ENCODE data around the gene S100A1. TPM values are rescaled to one million over a fixed set of nuclear protein-coding genes. Genes with fewer than 3 reads are reported as not detected.
A peak's percentile ranks its signal among the peaks of the same experiment; 100 is the strongest.
"Not testable (repeated sequence)": the region's sequence is repeated elsewhere in the genome, so short reads cannot be mapped to it uniquely, and the experiment has no call there.

The S100A1 gene
- total RNA-seq, 1 donor from 2014 or later: not detected

DNA sequence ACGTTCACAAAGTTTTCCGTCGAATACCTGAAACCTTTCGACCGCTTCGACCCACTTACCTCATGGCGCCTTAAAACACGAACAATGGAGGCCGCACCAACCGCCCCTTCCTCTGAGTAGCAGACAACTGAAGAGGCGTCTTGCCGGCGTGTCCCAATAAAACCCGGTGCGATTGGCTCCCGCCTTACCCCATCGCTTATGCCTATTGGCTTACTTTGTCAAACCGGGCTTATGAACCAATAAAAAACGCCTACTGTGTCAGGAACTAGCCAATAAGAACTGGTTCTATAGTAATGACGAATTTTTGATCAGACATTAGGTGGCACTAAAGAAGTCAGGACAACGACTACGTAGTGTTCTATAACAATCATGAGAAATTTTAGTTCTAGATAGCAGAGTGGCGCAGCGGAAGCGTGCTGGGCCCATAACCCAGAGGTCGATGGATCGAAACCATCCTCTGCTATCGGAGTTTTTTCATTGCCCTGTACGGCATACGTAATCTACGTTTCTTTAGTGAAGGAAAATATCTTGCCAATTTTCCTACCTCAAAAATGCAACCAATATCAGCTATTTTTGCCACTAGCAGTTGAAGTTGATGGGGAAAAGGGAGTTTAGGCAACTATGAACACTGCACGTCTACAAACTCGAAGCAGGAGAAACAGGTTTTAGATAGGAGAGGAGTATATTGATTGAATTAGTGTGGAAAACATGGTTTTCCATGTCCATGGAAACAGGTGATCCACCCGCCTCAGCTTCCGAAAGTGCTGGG, 42.8 kb downstream of the S100A1 start, which contains the start of gene ILF2:
ILF2 (minus strand) TSS at position 135 of the 769 bp plus-strand sequence; CDS start at position 64, 71 bp downstream.
- DNase-seq (ENCODE audit: low spot score, unreplicated experiment): peak; percentile 89
- Mint-ChIP-seq H3K4me3 (ENCODE audit: low read depth) (no peak within 1 kb of the TSS), H3K27ac (no peak within 1 kb of the TSS), H3K27me3 (no peaks in the 10 kb centered on the region), H3K9me3 (ENCODE audit: low read depth) (no peaks in the 10 kb centered on the region), H3K36me3 (ENCODE audit: insufficient read depth) (peaks cover 23% of the 10 kb centered on the region), H3K4me1 (ENCODE audit: low read depth) (peaks cover 14% of the 10 kb centered on the region)
- no peak for TF ChIP-seq CTCF (IDR thresholded peaks at IDR 0.05; ENCODE audit: unreplicated experiment)

DNA sequence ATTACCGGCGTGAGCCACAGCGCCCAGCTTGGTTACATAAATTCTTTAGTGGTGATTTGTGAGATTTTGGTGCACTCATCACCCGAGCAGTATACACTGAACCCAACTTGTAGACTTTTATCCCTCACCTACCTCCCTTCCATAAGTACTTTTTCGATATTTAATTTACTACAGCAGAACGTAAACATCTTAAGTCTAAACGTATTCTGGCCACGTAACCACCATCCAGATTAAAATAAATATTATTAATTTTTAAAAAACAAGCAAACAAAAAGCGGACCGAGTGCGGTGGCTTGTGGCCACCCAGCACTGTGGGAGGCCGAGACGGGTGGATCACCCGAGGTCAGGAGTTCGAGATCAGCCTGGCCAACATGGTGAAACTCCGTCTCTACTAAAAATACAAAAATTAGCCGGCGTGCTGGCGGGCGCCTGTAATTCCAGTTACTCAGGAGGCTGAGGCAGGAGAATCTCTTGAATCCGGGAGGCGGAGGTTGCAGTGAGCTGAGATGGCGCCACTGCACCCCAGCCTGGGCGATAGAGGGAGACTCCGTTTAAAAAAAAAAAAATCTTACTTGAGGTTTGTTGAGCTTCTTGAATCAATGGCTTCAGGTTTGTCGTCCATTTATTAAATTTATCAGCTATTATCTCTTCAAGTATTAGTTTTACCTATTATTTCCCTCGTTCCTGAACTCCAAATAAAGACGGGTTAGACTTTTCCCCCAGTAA, 43.6 kb downstream of the S100A1 start:
- not testable (repeated sequence) for H3K27me3 Mint-ChIP-seq; H3K4me3 Mint-ChIP-seq (ENCODE audit: low read depth); DNase-seq (ENCODE audit: low spot score, unreplicated experiment); H3K9me3 Mint-ChIP-seq (ENCODE audit: low read depth)
- Mint-ChIP-seq H3K36me3 (ENCODE audit: insufficient read depth) (peaks cover 21% of the 10 kb centered on the region), H3K4me1 (ENCODE audit: low read depth) (peaks cover 14% of the 10 kb centered on the region), H3K27ac (peak overlapping the region; percentile 90)

DNA sequence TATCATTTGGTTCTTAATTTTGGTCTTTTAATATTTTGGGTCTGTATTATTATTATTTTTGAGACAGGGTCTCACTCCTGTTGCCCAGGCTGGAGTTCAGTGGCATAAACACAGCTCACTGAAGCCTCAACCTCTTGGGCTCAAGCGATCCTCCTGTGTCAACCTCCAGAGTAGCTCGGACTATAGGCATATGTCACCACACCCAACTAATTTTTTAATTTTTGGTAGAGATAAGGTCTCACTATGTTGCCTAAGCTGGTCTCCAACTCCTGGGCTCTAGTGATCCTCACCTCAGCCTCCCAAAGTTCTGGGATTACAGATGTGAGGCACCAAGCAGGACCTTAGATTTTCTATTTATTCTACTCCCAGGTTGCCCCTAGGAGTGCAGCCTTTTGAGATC, 45.3 kb downstream of the S100A1 start:
- H3K4me1 Mint-ChIP-seq (ENCODE audit: low read depth): peaks cover 18% of the 10 kb centered on the region
- no peak for TF ChIP-seq CTCF (IDR thresholded peaks at IDR 0.05; ENCODE audit: unreplicated experiment)
- peaks cover 15% of the 10 kb centered on the region for H3K27me3 Mint-ChIP-seq
- no peak overlapping the region for H3K27ac Mint-ChIP-seq
- H3K36me3 Mint-ChIP-seq (ENCODE audit: insufficient read depth): peaks cover 6% of the 10 kb centered on the region
- no peaks in the 10 kb centered on the region for H3K9me3 Mint-ChIP-seq (ENCODE audit: low read depth)
- no peak for DNase-seq (ENCODE audit: low spot score, unreplicated experiment)
- peak overlapping the region; percentile 37 for H3K4me3 Mint-ChIP-seq (ENCODE audit: low read depth)

- H3K9me3 Mint-ChIP-seq (ENCODE audit: low read depth): no peaks in the 10 kb centered on the region
- no peaks in the 10 kb centered on the region for H3K36me3 Mint-ChIP-seq (ENCODE audit: insufficient read depth)
- peak overlapping the region; percentile 34 for H3K27ac Mint-ChIP-seq
- H3K4me3 Mint-ChIP-seq (ENCODE audit: low read depth): peak overlapping the region; percentile 60
- peak; percentile 93 for TF ChIP-seq CTCF (IDR thresholded peaks at IDR 0.05; ENCODE audit: unreplicated experiment)
- peaks cover 11% of the 10 kb centered on the region for H3K4me1 Mint-ChIP-seq (ENCODE audit: low read depth)
- peak; percentile 37 for DNase-seq (ENCODE audit: low spot score, unreplicated experiment)
- H3K27me3 Mint-ChIP-seq: peaks cover 50% of the 10 kb centered on the region
These were observed 49.7 kb downstream of the S100A1 start for GRCh38 chr1:153677718-153678518.

DNA sequence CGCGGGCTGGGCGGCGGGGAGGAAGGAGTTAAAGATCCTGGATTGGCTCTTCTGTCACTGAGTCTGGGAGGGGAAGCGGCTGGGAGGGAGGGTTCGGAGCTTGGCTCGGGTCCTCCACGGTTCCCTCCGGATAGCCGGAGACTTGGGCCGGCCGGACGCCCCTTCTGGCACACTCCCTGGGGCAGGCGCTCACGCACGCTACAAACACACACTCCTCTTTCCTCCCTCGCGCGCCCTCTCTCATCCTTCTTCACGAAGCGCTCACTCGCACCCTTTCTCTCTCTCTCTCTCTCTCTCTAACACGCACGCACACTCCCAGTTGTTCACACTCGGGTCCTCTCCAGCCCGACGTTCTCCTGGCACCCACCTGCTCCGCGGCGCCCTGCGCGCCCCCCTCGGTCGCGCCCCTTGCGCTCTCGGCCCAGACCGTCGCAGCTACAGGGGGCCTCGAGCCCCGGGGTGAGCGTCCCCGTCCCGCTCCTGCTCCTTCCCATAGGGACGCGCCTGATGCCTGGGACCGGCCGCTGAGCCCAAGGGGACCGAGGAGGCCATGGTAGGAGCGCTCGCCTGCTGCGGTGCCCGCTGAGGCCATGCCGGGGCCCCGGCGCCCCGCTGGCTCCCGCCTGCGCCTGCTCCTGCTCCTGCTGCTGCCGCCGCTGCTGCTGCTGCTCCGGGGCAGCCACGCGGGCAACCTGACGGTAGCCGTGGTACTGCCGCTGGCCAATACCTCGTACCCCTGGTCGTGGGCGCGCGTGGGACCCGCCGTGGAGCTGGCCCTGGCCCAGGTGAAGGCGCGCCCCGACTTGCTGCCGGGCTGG, 50.5 kb downstream of the S100A1 start, which contains the start of gene NPR1:
NPR1 (plus strand) TSS at position 170 of the 818 bp plus-strand sequence; CDS start at position 591, 421 bp downstream.
- H3K36me3 Mint-ChIP-seq (ENCODE audit: insufficient read depth): no peaks in the 10 kb centered on the region
- H3K4me3 Mint-ChIP-seq (ENCODE audit: low read depth): peak within 1 kb of the TSS; percentile 61
- H3K27me3 Mint-ChIP-seq: peaks cover 55% of the 10 kb centered on the region

More for the DNA sequence above, 50.5 kb downstream of the S100A1 start, which contains the start of gene NPR1:
- peaks cover 11% of the 10 kb centered on the region for H3K4me1 Mint-ChIP-seq (ENCODE audit: low read depth)
- H3K27ac Mint-ChIP-seq: peak within 1 kb of the TSS; percentile 34
- no peak for DNase-seq (ENCODE audit: low spot score, unreplicated experiment)
- H3K9me3 Mint-ChIP-seq (ENCODE audit: low read depth): no peaks in the 10 kb centered on the region
- no peak for TF ChIP-seq CTCF (IDR thresholded peaks at IDR 0.05; ENCODE audit: unreplicated experiment)

Measured in progenitor cell of endocrine pancreas (in vitro differentiated cells).